Measurements from ENCODE around the gene TMEM200A. TPM values are rescaled to one million over a fixed set of nuclear protein-coding genes. Genes with fewer than 3 reads are reported as not detected.

TMEM200A gene
- total and polyA plus RNA-seq, 2 donors (not counting 1 experiment from before 2014, with no cell fraction given) = 50.2 to 51.7 TPM

DNA sequence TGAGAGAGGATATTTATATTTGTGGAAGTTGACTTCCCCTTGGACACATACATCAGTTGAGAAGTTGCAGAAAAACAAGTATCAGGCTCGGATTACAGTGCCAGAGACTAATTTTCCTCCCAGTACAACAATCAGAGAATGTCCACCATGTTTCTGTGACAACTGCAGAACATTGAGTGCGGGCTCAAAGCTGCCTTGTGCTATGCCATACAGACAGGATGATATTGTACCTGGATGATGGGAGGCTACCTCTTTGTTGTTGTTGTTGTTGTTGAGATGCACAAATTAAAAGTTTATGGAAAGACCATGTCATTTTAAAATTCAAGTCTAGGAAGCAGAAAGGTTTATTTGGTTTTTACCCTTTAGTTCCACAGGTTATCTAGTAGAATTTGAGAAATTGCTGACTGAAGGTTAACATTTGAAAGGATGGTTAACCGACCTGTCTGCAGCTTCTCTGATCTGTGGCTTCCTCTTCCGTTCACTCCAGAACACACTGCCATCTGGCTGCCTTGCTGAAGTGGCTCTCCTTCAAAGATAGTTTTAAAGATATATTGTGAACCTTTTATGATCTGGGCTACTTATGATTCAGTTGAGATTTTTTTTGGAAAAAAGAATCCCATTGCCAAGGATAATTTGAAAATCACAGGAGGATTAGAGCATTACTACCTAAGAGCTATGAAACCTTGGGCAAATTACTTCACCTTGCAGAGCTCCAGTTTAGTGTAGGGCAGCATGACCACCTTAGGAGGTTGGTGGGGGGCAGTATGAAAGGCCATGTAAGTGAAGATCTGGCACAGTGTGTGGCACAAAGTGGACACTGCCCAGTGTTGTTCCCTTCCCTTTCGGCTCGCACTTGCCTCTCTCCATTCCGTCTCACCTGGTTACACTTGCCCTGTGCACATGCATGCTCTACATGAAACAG lies 15.9 kb downstream of the TMEM200A start:
- peaks cover 68% of the 10 kb centered on the region for H3K79me2 ChIP-seq (ENCODE audit: control insufficient read depth, insufficient read depth, low read length)
- no peaks in the 10 kb centered on the region for H3K9me3 ChIP-seq (ENCODE audit: control insufficient read depth, insufficient read depth, low read depth, low read length)
- H3K27ac ChIP-seq (ENCODE audit: insufficient read depth, low read length) = no peak overlapping the region
- H3K4me2 ChIP-seq (ENCODE audit: extremely low read depth, insufficient read depth, low read length) = no peak overlapping the region
- no peak overlapping the region for H3K4me3 ChIP-seq (replicated peaks in 1 of 4; ENCODE audit: control extremely low read depth in 1 of 4, insufficient read depth in 1 of 4, low read depth in 3 of 4, low read length in 4 of 4)
- DNase-seq (ENCODE audit: low read depth in 2 of 2) = no peak
- no peaks in the 10 kb centered on the region for H4K20me1 ChIP-seq (ENCODE audit: control insufficient read depth, extremely low read depth, insufficient read depth, low read length)
- H3K27me3 ChIP-seq (ENCODE audit: control insufficient read depth, insufficient read depth, low read length) = no peaks in the 10 kb centered on the region
- H3K9ac ChIP-seq (ENCODE audit: insufficient read depth, low read length) = no peak overlapping the region
- H2AFZ ChIP-seq (ENCODE audit: low read length) = no peak overlapping the region
- H3K4me1 ChIP-seq (ENCODE audit: control insufficient read depth, extremely low read depth, insufficient read depth, low read length) = peaks cover 5% of the 10 kb centered on the region
- H3K36me3 ChIP-seq (ENCODE audit: control insufficient read depth, insufficient read depth, low read length) = peaks cover 3% of the 10 kb centered on the region
- TF ChIP-seq EZH2 (IDR thresholded peaks at IDR 0.05; ENCODE audit: low read length, missing control alignments) (no peak), CTCF (conservative IDR thresholded peaks at IDR 0.05 in 1 of 2, IDR thresholded peaks at IDR 0.05 in 1 of 2; ENCODE audit: low read depth in 1 of 2, low read length in 2 of 2) (peak in 1 of 2 donors; percentile 9)

GRCh38 chr6:130382872-130383490 lies 17.2 kb downstream of the TMEM200A start:
- Histone ChIP-seq H3K27ac (ENCODE audit: insufficient read depth, low read length) (no peak overlapping the region), H2AFZ (ENCODE audit: low read length) (no peak overlapping the region), H3K36me3 (ENCODE audit: control insufficient read depth, insufficient read depth, low read length) (peaks cover 2% of the 10 kb centered on the region), H3K4me1 (ENCODE audit: control insufficient read depth, extremely low read depth, insufficient read depth, low read length) (peaks cover 2% of the 10 kb centered on the region), H3K79me2 (ENCODE audit: control insufficient read depth, insufficient read depth, low read length) (peaks cover 56% of the 10 kb centered on the region), H3K27me3 (ENCODE audit: control insufficient read depth, insufficient read depth, low read length) (no peaks in the 10 kb centered on the region), H3K9me3 (ENCODE audit: control insufficient read depth, insufficient read depth, low read depth, low read length) (no peaks in the 10 kb centered on the region), H4K20me1 (ENCODE audit: control insufficient read depth, extremely low read depth, insufficient read depth, low read length) (no peaks in the 10 kb centered on the region), H3K4me2 (ENCODE audit: extremely low read depth, insufficient read depth, low read length) (no peak overlapping the region), H3K9ac (ENCODE audit: insufficient read depth, low read length) (no peak overlapping the region), H3K4me3 (replicated peaks in 1 of 4; ENCODE audit: control extremely low read depth in 1 of 4, insufficient read depth in 1 of 4, low read depth in 3 of 4, low read length in 4 of 4) (no peak overlapping the region)
- no peak for DNase-seq (ENCODE audit: low read depth in 2 of 2)
- TF ChIP-seq EZH2 (IDR thresholded peaks at IDR 0.05; ENCODE audit: low read length, missing control alignments) (no peak), CTCF (conservative IDR thresholded peaks at IDR 0.05 in 1 of 2, IDR thresholded peaks at IDR 0.05 in 1 of 2; ENCODE audit: low read depth in 1 of 2, low read length in 2 of 2) (no peak)

DNA sequence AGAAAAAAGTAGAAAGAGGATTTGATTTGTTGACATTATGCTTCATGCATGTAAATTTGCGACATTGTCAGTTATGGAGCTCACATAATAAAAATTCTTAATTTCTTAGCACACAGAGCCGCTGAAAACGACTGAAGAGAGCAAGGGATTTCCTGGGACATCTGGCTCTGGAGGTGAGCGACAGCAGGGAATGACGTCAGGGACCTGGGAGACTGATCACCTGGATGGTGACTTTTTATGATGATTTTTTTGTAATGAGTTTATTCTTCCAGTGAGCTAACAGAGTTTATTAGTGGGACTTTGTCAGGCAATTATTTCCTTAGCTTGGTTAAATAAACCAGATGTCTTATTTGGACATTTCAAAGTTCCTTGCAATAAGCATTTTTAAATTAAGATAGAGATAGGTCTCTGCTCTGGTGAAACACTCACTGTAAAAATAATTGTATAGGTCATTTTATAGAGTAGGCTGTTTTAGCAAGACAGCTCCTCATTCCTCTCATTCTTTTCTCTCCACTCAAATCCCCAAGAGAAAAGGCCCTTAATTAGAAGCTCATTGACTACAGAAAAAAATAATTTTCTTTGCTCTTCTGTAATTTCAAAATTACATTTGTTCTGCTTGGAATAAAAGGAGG lies 19.4 kb downstream of the TMEM200A start:
- TF ChIP-seq CTCF (conservative IDR thresholded peaks at IDR 0.05 in 1 of 2, IDR thresholded peaks at IDR 0.05 in 1 of 2; ENCODE audit: low read depth in 1 of 2, low read length in 2 of 2) (no peak), EZH2 (IDR thresholded peaks at IDR 0.05; ENCODE audit: low read length, missing control alignments) (no peak)
- H3K9ac ChIP-seq (ENCODE audit: insufficient read depth, low read length) = no peak overlapping the region
- H3K27ac ChIP-seq (ENCODE audit: insufficient read depth, low read length) = no peak overlapping the region
- no peak overlapping the region for H2AFZ ChIP-seq (ENCODE audit: low read length)
- no peak for DNase-seq (ENCODE audit: low read depth in 2 of 2)
- no peaks in the 10 kb centered on the region for H3K27me3 ChIP-seq (ENCODE audit: control insufficient read depth, insufficient read depth, low read length)
- no peaks in the 10 kb centered on the region for H4K20me1 ChIP-seq (ENCODE audit: control insufficient read depth, extremely low read depth, insufficient read depth, low read length)
- H3K4me2 ChIP-seq (ENCODE audit: extremely low read depth, insufficient read depth, low read length) = no peak overlapping the region
- no peak overlapping the region for H3K4me3 ChIP-seq (replicated peaks in 1 of 4; ENCODE audit: control extremely low read depth in 1 of 4, insufficient read depth in 1 of 4, low read depth in 3 of 4, low read length in 4 of 4)
- H3K79me2 ChIP-seq (ENCODE audit: control insufficient read depth, insufficient read depth, low read length) = peaks cover 40% of the 10 kb centered on the region
- peaks cover 2% of the 10 kb centered on the region for H3K36me3 ChIP-seq (ENCODE audit: control insufficient read depth, insufficient read depth, low read length)
- H3K9me3 ChIP-seq (ENCODE audit: control insufficient read depth, insufficient read depth, low read depth, low read length) = no peaks in the 10 kb centered on the region
- peaks cover 2% of the 10 kb centered on the region for H3K4me1 ChIP-seq (ENCODE audit: control insufficient read depth, extremely low read depth, insufficient read depth, low read length)
